Peyer's patch (tissue), 4 donors: Measurements from ENCODE around the gene NPC1. TPM values are rescaled to one million over a fixed set of nuclear protein-coding genes. Genes with fewer than 3 reads are reported as not detected.

Experiments
- DNase-seq, 3 donors: peaks; one replicate each; pipeline ENCODE4 v3.0.0-alpha.2; 2017 to 2019
- H3K27ac ChIP-seq, 4 donors: fragments of 200-600 bp; sonication (generic); one replicate each; pipeline ENCODE4 v1.5.1; 2016 to 2019
- H3K27me3 ChIP-seq, 2 donors: fragments of 200-600 bp; sonication (generic); one replicate each; pipeline ENCODE4 v1.5.1; 2019
- H3K36me3 ChIP-seq, 3 donors: fragments of 200-600 bp; sonication (generic); one replicate each; pipeline ENCODE4 v1.5.1; 2016 to 2019
- H3K4me1 ChIP-seq, 4 donors: fragments of 200-600 bp; sonication (generic); one replicate each; pipeline ENCODE4 v1.5.1; 2016 to 2019
- H3K4me3 ChIP-seq, 4 donors: fragments of 200-600 bp; sonication (generic); 1 replicate in 3 of 4; 2 replicates in 1 of 4; pipeline ENCODE4 v1.5.1; 2016 to 2019; ENCODE audit warnings: mild to moderate bottlenecking in 1 of 4
- H3K9me3 ChIP-seq, 4 donors: fragments of 200-600 bp; sonication (generic); one replicate each; pipeline ENCODE4 v1.5.1; 2016 to 2019; ENCODE audit warnings: mild to moderate bottlenecking in 1 of 4
- CTCF ChIP-seq, 6 experiments: fragments of 450-650 bp in 4 of 6; fragments of 200-600 bp in 2 of 6; sonication (generic) in 1 of 6; IDR thresholded peaks; one replicate each; pipeline ENCODE4 v1.5.1; 2017 to 2019; ENCODE audit warnings: antibody characterized with exemption in 6 of 6, mild to moderate bottlenecking in 3 of 6, moderate library complexity in 1 of 6
- POLR2A ChIP-seq, 2 donors: fragments of 450-650 bp; IDR thresholded peaks; one replicate each; pipeline ENCODE4 v1.5.1; 2017; ENCODE audit warnings: antibody characterized with exemption in 2 of 2, mild to moderate bottlenecking in 2 of 2, moderate library complexity in 2 of 2
- total RNA-seq, 4 donors: library from RNA; depleted of rRNA; stranded (reverse); fragments of >200 nt; gene quantifications; one replicate each; pipeline ENCODE4 v1.1.0, GENCODE V29; 2016

NPC1 gene
- total RNA-seq, 4 donors from 2014 or later: 62.7 to 80.1 (median 71.3) TPM

DNA sequence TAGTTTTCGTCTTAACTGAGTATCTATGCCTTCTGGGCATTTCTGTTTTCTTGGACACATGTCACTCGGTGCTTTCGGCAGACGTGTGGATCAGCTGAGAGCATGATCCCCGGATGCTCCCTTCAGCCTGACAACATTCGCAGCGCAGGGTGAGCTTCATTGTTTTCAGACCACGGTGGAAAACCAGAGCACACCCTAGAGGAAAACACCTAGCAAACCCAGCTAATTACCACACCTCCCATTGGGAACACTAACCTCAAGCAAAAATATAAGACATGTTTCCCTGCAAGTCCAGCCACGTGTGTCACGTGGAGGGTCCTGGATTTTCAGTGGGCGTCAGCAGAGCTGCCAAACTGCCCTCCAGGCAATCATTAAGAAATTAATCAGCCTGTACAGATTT, 45.4 kb upstream of the NPC1 start:
- H3K27me3 ChIP-seq: no peaks in the 10 kb centered on the region
- no peak overlapping the region for H3K4me3 ChIP-seq
- no peaks in the 10 kb centered on the region for H3K36me3 ChIP-seq
- DNase-seq: no peak
- H3K27ac ChIP-seq: no peak overlapping the region
- no peak for TF ChIP-seq POLR2A (IDR thresholded peaks at IDR 0.05)
- TF ChIP-seq CTCF (IDR thresholded peaks at IDR 0.05): no peak
- no peaks in the 10 kb centered on the region for H3K9me3 ChIP-seq
- peaks cover 0 to 16% (median 0%) of the 10 kb centered on the region in 4 donors for H3K4me1 ChIP-seq

- no peak overlapping the region for H3K4me3 ChIP-seq
- H3K9me3 ChIP-seq: no peaks in the 10 kb centered on the region
- TF ChIP-seq POLR2A (IDR thresholded peaks at IDR 0.05): no peak
- TF ChIP-seq CTCF (IDR thresholded peaks at IDR 0.05): no peak
- H3K27ac ChIP-seq: no peak overlapping the region
- peaks cover 0 to 20% (median 0%) of the 10 kb centered on the region in 4 donors for H3K4me1 ChIP-seq
- no peak for DNase-seq
- no peaks in the 10 kb centered on the region for H3K27me3 ChIP-seq
- H3K36me3 ChIP-seq: no peaks in the 10 kb centered on the region
These were observed 45.0 kb upstream of the NPC1 start for GRCh38 chr18:23631312-23631711.

DNA sequence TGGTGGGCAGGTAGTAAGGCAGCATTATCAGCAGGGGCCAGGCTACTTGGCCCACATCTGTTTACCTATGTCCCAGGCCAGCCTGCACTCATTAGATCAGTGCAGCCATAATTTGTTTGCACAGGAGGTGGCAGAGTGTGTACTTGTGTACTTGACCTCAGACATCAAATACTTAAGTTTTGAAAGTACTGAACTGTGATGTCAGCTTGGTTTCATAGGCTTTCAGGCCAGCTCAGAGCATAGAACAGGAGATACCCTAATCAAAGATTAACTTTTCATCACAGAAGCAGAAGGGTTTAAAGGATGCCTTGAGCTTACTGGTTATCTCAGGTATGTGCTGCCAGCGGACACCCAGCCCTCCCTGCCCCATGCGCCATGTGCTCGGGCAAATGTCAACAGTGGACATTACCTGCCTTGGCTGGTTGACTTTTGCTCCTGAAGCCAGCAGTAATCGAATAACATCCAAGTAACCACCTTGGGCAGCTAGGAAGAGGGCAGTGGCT, 43.2 kb upstream of the NPC1 start:
- Histone ChIP-seq H3K27me3 (no peaks in the 10 kb centered on the region), H3K4me3 (no peak overlapping the region), H3K9me3 (no peaks in the 10 kb centered on the region), H3K36me3 (no peaks in the 10 kb centered on the region), H3K4me1 (peaks cover 0 to 34% (median 0%) of the 10 kb centered on the region in 4 donors), H3K27ac (peak overlapping the region in 2 of 4 donors; percentile 58 to 71)
- TF ChIP-seq POLR2A (IDR thresholded peaks at IDR 0.05) (no peak), CTCF (IDR thresholded peaks at IDR 0.05) (peak in 3 of 6 experiments; percentile 33 to 46 (median 38))
- peak in 2 of 3 donors; percentile 70 to 77 for DNase-seq

DNA sequence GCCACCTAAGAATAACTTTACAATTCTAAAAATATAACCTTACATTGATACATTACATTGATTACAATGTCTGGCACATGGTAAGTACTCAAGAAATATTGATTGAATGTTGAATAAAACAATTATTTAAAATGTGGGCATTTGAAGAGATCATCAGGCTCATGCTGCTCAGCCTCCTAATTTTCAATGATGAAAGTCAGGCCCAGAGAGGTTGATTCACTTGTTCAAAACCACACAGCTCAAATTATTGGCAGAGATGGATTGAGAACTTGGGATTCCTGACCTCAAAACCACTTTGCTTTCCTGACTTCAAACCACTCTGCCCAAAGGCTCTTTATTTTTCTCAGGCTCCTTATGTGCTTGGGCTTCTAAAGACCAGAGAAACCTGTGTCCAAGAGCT, 41.7 kb upstream of the NPC1 start:
- no peaks in the 10 kb centered on the region for H3K36me3 ChIP-seq
- no peak overlapping the region for H3K4me3 ChIP-seq
- H3K4me1 ChIP-seq: peaks cover 0 to 34% (median 0%) of the 10 kb centered on the region in 4 donors
- H3K9me3 ChIP-seq: no peaks in the 10 kb centered on the region
- TF ChIP-seq POLR2A (IDR thresholded peaks at IDR 0.05) (no peak), CTCF (IDR thresholded peaks at IDR 0.05) (no peak)
- no peak for DNase-seq
- no peaks in the 10 kb centered on the region for H3K27me3 ChIP-seq
- peak overlapping the region in 2 of 4 donors; percentile 41 to 71 for H3K27ac ChIP-seq

GRCh38 chr18:23627321-23627720, 41.0 kb upstream of the NPC1 start:
- Histone ChIP-seq H3K27ac (peak overlapping the region in 2 of 4 donors; percentile 41 to 71), H3K9me3 (no peaks in the 10 kb centered on the region)
- DNase-seq: peak in 1 of 3 donors; percentile 58

More at GRCh38 chr18:23627321-23627720, 41.0 kb upstream of the NPC1 start:
- H3K4me1 ChIP-seq: peaks cover 0 to 34% (median 0%) of the 10 kb centered on the region in 4 donors
- H3K36me3 ChIP-seq: no peaks in the 10 kb centered on the region
- no peaks in the 10 kb centered on the region for H3K27me3 ChIP-seq
- H3K4me3 ChIP-seq: no peak overlapping the region
- TF ChIP-seq POLR2A (IDR thresholded peaks at IDR 0.05) (peak in 1 of 2 donors; percentile 9), CTCF (IDR thresholded peaks at IDR 0.05) (no peak)
